Pancreas (tissue), 10 donors: ENCODE measurements around the gene GJC2. TPM values are rescaled to one million over a fixed set of nuclear protein-coding genes. Genes with fewer than 3 reads are reported as not detected.

ENCODE experiments used
- ATAC-seq, 4 donors: fragments of 200-7000 bp; cut with Tn5 transposase; one replicate each; pipeline versions ENCODE4 v1.8.0 to v1.9.1; 2020; ENCODE audit warnings: mild to moderate bottlenecking in 4 of 4, moderate library complexity in 4 of 4
- DNase-seq, 6 donors: peaks; one replicate each; pipeline ENCODE4 v3.0.0-alpha.2; 2020
- FAIRE-seq: peaks from 2 replicates; lab custom pipeline; 2012; peaks lifted over from hg19 to GRCh38; lab: Jason Lieb, UNC
- H3K27ac ChIP-seq, 4 donors: fragments of 200-600 bp; sonication (generic); 1 replicate in 3 of 4; 2 replicates in 1 of 4; pipeline versions ENCODE4 v1.5.0 to v1.8.0; 2020
- H3K27me3 ChIP-seq, 4 donors: fragments of 200-600 bp; one replicate each; pipeline ENCODE4 v1.8.0; 2021
- H3K36me3 ChIP-seq, 3 donors: fragments of 200-600 bp; sonication (generic) in 1 of 3; one replicate each; pipeline versions ENCODE4 v1.5.0 to v1.8.0; 2020 to 2021
- H3K4me1 ChIP-seq, 3 donors: fragments of 200-600 bp; one replicate each; pipeline ENCODE4 v1.8.0; 2021
- H3K4me3 ChIP-seq, 4 donors: fragments of 200-600 bp; sonication (generic) in 2 of 4; one replicate each; pipeline versions ENCODE4 v1.5.0 to v1.8.0; 2020 to 2021
- H3K9me3 ChIP-seq, 4 donors: fragments of 200-600 bp; one replicate each; pipeline ENCODE4 v1.8.0; 2021
- WGBS, 2 donors: extraction: QIAGEN DNeasy Blood & Tissue Kit; methylation state at CpG; one replicate each; pipeline ENCODE4 v1.1.7; 2013; 5-methylcytosine and 5-hydroxymethylcytosine counted together
- intact Hi-C, 3 donors: fragments of 100-400 bp; cut with DNase I; formaldehyde crosslinking; loops; one replicate each; pipeline versions ENCODE4 v1.11.1 to v1.14.2; 2022
- polyA plus RNA-seq, 2 donors: library from polyadenylated mRNA; stranded (reverse); fragments of 200-250 nt; gene quantifications; one replicate each; pipeline ENCODE4 v1.2.3, GENCODE V29; 2013
- total RNA-seq, 6 donors: library from RNA; stranded (reverse); fragmentation: NEBNext Ultra II Directional in 4 of 6; extraction: Animal tissue kit (Norgen Biotek cat#: 25700) in 4 of 6; gene quantifications; one replicate each; pipeline versions ENCODE4 v1.2.1 to v1.2.4, GENCODE V29; 2021 to 2023
- TF ChIP-seq, protein P1 (sequence below), 4 donors: fragments of 200-600 bp; sonication (generic) in 3 of 4; IDR thresholded peaks; one replicate each; pipeline versions ENCODE4 v1.5.0 to v1.8.0; 2021; ENCODE audit warnings: antibody characterized with exemption in 4 of 4
- donor health status: healthy with polysubstance abuse.
- donor health status: DM: no; HTN: no; CAD: no; lungs with moderate emphysema.
- donor health status: DM: no; HTN: no; CAD: no.
- donor health status: control.
- donor health status: control.
- donor health status: Bipolar disorder and iron deficiency.
- donor health status: DM: yes; HTN: yes; CAD: no.
- donor health status: DM: no; HTN: no; CAD: no.
- donor health status: DM: no; HTN: no; CAD: no.
- donor health status: DM: yes; HTN: yes; CAD: no.

GJC2 gene
- total and polyA plus RNA-seq, 8 donors: 0.08 to 0.80 (median 0.45) TPM

DNA sequence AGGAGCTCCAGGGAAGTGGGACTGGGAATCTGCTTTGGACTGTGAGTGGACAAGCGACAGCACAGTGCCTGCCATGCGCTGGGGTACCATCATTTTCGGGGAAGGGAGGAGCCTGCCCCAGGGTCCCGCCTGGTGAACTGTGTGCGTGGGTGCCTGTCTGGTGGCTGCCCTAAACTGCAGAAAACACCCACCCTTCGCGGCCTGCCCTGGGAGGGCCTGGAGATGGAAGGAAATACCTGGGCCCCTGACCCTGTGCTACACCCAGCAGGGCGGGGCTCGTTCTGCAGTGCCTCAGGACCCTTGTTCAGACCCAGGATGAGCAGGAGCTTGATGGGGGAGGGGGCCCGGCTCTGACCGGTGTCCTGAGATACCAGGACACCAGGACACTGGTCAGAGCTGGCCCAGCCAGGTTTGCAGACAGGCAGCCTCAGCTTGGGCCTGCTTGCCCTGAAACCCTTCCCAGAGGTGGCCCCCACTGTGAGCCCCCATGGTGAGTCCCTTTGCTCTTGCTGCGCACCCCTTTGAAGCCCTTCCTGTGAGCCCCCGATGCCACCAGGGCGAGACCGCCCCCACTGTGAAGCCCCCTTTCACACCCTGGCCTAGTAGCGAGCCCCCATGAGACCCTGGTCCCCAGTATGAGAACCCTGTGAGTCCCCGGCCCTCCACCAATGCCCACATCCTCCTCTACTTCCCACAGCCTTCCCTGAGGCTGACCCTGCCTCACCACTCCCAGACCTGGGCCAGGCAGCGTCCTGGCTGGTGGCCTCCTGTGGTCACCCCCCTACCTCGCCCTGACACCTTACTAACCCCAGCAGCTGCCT lies 2.6 kb downstream of the GJC2 start:
- TF ChIP-seq, protein P1, sequence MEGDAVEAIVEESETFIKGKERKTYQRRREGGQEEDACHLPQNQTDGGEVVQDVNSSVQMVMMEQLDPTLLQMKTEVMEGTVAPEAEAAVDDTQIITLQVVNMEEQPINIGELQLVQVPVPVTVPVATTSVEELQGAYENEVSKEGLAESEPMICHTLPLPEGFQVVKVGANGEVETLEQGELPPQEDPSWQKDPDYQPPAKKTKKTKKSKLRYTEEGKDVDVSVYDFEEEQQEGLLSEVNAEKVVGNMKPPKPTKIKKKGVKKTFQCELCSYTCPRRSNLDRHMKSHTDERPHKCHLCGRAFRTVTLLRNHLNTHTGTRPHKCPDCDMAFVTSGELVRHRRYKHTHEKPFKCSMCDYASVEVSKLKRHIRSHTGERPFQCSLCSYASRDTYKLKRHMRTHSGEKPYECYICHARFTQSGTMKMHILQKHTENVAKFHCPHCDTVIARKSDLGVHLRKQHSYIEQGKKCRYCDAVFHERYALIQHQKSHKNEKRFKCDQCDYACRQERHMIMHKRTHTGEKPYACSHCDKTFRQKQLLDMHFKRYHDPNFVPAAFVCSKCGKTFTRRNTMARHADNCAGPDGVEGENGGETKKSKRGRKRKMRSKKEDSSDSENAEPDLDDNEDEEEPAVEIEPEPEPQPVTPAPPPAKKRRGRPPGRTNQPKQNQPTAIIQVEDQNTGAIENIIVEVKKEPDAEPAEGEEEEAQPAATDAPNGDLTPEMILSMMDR (IDR thresholded peaks at IDR 0.05): no peak
- Histone ChIP-seq H3K36me3 (peaks cover 0 to 20% (median 0%) of the 10 kb centered on the region in 3 donors), H3K9me3 (no peaks in the 10 kb centered on the region), H3K27me3 (no peaks in the 10 kb centered on the region), H3K4me1 (no peaks in the 10 kb centered on the region), H3K4me3 (no peak overlapping the region), H3K27ac (no peak overlapping the region)
- intact Hi-C loops: no loop called here
- DNase-seq (peak in 3 of 6 donors; percentile 26 to 62 (median 30)), FAIRE-seq (no peak), ATAC-seq (no peak)
- 86 to 88% methylated on average over 19 of the region's 19 CpGs for WGBS, 2 donors

DNA sequence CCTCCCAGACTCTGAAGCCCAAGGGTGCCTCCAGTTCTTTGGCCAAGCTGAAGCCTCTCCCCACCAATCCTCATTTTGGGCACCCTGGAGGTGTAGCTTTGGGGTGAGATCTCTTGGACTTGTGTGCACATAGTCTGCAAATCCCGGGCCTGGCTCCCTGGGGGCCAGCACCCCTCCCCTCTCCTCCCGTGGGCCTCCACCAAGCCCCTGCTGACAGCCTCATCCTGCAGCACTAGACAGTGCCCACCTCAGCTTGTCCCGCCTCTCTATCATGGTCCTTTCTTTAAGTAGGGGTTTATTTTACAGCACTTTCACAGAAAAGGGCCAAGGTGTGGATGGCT lies 3.2 kb downstream of the GJC2 start:
- Histone ChIP-seq H3K4me1 (no peaks in the 10 kb centered on the region), H3K9me3 (no peaks in the 10 kb centered on the region), H3K36me3 (peaks cover 0 to 14% (median 0%) of the 10 kb centered on the region in 3 donors), H3K4me3 (no peak overlapping the region), H3K27ac (no peak overlapping the region), H3K27me3 (no peaks in the 10 kb centered on the region)
- intact Hi-C loops: no loop called here
- 73 to 88% methylated on average over 3 of the region's 3 CpGs for WGBS, 2 donors
- peak in 2 of 6 donors; percentile 26 to 35 for DNase-seq
- FAIRE-seq: no peak
- no peak for ATAC-seq
- TF ChIP-seq, protein P1 (IDR thresholded peaks at IDR 0.05): no peak

DNA sequence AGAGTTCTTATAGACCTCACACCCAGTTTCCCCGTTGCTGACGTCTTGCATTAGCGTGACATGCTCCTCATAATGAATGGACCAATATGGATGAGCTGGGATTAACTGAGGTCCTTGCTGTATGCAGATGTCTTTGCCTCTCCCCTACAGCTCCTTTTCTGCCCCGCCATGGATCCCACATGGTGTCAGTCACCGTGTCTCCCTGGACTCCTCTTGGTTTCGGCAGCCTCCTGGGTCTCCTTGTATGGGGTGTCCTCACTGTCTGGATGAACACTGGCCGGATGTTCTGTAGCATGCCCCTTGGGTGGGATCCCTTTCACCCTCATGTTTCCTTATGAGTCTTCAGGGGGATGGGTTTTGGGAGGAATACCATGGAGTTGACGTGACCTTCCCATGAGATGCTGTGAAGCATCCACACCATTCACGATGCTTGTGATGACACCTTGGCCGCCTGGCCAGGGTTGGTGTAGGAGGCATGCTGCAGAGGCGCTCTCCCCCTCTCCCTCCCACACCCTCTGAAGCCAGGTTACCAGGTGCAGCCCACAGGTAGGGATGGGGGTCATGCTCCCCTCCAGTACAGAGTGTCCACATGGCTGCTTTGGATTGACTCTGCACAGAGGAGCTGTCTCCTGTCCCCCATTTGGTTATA lies 4.4 kb downstream of the GJC2 start:
- WGBS, 2 donors: 82 to 84% methylated on average over 11 of the region's 11 CpGs
- TF ChIP-seq, protein P1 (IDR thresholded peaks at IDR 0.05): no peak
- DNase-seq (peak in 2 of 6 donors; percentile 34 to 42), ATAC-seq (no peak), FAIRE-seq (no peak)
- Histone ChIP-seq H3K4me1 (no peaks in the 10 kb centered on the region), H3K27ac (no peak overlapping the region), H3K4me3 (no peak overlapping the region), H3K36me3 (peaks cover 0 to 1% (median 0%) of the 10 kb centered on the region in 3 donors), H3K9me3 (no peaks in the 10 kb centered on the region), H3K27me3 (no peaks in the 10 kb centered on the region)
- intact Hi-C loops: no loop called here

DNA sequence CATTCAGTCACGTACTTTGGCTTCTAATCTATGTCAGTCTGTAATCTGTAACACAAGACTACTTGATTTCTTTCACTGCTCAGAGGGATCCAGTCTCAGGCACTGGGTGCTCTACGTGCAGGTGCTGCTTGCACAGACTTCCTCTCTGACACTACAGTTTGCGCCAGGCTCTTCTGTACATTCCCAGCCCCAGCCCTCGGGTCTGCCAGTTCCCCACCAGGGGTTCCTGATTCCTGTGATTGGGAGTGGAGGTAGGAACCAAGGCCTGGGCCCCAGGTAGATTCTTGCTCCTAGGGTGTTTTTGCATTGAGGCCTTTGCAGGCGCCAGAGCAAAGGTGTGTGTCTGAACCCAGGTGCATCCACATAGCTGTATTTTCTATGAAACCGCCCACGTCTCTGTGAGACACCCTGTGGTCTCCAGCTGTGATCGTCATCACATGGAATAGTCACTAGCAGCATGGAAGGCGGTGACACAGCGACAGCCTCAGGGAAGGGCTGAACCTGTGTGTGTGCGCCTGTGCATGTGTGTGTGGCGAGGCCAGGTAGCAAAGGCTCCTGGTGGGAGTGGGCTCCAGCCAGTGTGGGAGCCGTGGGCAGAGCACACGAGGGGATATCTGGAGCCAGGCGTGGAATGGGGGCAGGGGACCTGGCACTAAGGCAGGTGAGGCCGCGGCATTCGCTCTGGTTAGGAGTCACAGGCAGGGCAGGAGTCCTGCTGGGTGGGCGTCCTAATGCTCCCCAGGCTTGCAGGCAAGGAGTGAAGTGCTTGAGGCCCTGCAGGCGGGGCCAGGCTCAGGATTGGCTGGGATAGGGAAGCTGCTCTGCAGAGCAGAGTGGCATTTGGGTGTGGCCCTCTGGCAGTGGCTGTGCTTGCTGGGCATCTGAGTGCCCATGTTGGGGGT lies 5.2 kb downstream of the GJC2 start:
- DNase-seq: peak in 2 of 6 donors; percentile 32 to 52
- ATAC-seq: no peak

More for the DNA sequence above, 5.2 kb downstream of the GJC2 start:
- H3K4me1 ChIP-seq: no peaks in the 10 kb centered on the region
- H3K27ac ChIP-seq: no peak overlapping the region
- no peak overlapping the region for H3K4me3 ChIP-seq
- intact Hi-C loops: no loop called here
- no peaks in the 10 kb centered on the region for H3K9me3 ChIP-seq
- FAIRE-seq: no peak
- WGBS, 2 donors: 78 to 82% methylated on average over 20 of the region's 20 CpGs
- no peaks in the 10 kb centered on the region for H3K36me3 ChIP-seq
- no peaks in the 10 kb centered on the region for H3K27me3 ChIP-seq
- TF ChIP-seq, protein P1 (IDR thresholded peaks at IDR 0.05): no peak
